Thoracic aorta (tissue), 2 donors: ENCODE measurements around the gene TNFRSF18. TPM values are rescaled to one million over a fixed set of nuclear protein-coding genes. Genes with fewer than 3 reads are reported as not detected.
"Not testable (repeated sequence)": the region's sequence is repeated elsewhere in the genome, so short reads cannot be mapped to it uniquely, and the experiment has no call there.

Source experiments
- ATAC-seq: fragments of 150-250 bp; one replicate; pipeline ENCODE4 v1.8.0; 2017; ENCODE audit warnings: low read depth; ENCODE audit not compliant: insufficient number of reproducible peaks, low FRiP score
- DNase-seq: peaks from one replicate; pipeline ENCODE4 v3.0.0-alpha.2; 2020; ENCODE audit warnings: low spot score
- H3K27ac ChIP-seq, 2 donors: fragments of 200-600 bp; sonication (generic); 1 replicate in 1 of 2; 2 replicates in 1 of 2; pipeline ENCODE4 v1.5.1; 2016; ENCODE audit warnings: mild to moderate bottlenecking in 2 of 2, moderate library complexity in 2 of 2
- H3K27me3 ChIP-seq: fragments of 200-600 bp; sonication (generic); replicated peaks from 2 replicates; pipeline ENCODE4 v1.6.0; 2016; ENCODE audit warnings: mild to moderate bottlenecking; ENCODE audit not compliant: insufficient read depth
- H3K36me3 ChIP-seq: fragments of 200-600 bp; sonication (generic); one replicate; pipeline ENCODE4 v1.5.1; 2016
- H3K4me1 ChIP-seq, 2 donors: fragments of 200-600 bp; sonication (generic); 1 replicate in 1 of 2; 2 replicates in 1 of 2; pipeline versions ENCODE4 v1.5.1 to v1.6.0; 2016; ENCODE audit warnings: low read depth in 2 of 2, mild to moderate bottlenecking in 1 of 2; ENCODE audit not compliant: control insufficient read depth in 1 of 2
- H3K4me3 ChIP-seq: fragments of 200-600 bp; sonication (generic); 2 replicates; pipeline ENCODE4 v1.5.1; 2016; ENCODE audit warnings: mild to moderate bottlenecking
- H3K9me3 ChIP-seq: fragments of 200-600 bp; sonication (generic); 2 replicates; pipeline ENCODE4 v1.5.1; 2016
- total RNA-seq, 2 donors: library from RNA; depleted of rRNA; stranded (reverse); fragments of >200 nt; gene quantifications; one replicate each; pipeline versions ENCODE4 v1.1.0 to v1.2.3, GENCODE V29; 2016
- TF ChIP-seq, protein P1 (sequence below): fragments of 200-600 bp; sonication (generic); IDR thresholded peaks from one replicate; pipeline ENCODE4 v1.5.1; 2019; ENCODE audit warnings: antibody characterized with exemption

The TNFRSF18 gene
- total RNA-seq, 2 donors from 2014 or later: 1.3 TPM; not detected in 1

DNA sequence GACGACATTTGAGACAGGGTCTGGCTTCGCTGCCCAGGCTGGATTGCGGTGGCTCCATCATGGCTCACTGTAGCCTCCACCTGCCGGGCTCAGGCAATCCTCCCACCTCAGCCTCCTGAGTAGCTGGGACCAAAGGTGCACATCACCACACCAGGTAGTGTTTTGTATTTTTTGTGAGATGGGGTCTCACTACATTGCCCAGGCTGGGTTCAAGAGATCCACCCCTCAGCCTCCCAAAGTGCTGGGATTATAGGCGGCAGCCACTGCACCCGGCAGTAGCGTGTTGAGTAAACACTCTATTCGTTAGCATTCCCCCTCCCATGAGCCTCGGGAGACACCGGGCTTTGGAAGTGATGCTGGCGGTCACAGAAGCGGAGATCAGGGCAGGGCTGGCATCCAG, 46.9 kb upstream of the TNFRSF18 start:
- TF ChIP-seq, protein P1, sequence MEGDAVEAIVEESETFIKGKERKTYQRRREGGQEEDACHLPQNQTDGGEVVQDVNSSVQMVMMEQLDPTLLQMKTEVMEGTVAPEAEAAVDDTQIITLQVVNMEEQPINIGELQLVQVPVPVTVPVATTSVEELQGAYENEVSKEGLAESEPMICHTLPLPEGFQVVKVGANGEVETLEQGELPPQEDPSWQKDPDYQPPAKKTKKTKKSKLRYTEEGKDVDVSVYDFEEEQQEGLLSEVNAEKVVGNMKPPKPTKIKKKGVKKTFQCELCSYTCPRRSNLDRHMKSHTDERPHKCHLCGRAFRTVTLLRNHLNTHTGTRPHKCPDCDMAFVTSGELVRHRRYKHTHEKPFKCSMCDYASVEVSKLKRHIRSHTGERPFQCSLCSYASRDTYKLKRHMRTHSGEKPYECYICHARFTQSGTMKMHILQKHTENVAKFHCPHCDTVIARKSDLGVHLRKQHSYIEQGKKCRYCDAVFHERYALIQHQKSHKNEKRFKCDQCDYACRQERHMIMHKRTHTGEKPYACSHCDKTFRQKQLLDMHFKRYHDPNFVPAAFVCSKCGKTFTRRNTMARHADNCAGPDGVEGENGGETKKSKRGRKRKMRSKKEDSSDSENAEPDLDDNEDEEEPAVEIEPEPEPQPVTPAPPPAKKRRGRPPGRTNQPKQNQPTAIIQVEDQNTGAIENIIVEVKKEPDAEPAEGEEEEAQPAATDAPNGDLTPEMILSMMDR: no peak
- Histone ChIP-seq H3K4me3 (no peak overlapping the region), H3K27ac (no peak overlapping the region), H3K36me3 (peaks cover 36% of the 10 kb centered on the region), H3K9me3 (no peaks in the 10 kb centered on the region), H3K27me3 (no peaks in the 10 kb centered on the region), H3K4me1 (no peaks in the 10 kb centered on the region)
- no peak for DNase-seq
- ATAC-seq: no peak

DNA sequence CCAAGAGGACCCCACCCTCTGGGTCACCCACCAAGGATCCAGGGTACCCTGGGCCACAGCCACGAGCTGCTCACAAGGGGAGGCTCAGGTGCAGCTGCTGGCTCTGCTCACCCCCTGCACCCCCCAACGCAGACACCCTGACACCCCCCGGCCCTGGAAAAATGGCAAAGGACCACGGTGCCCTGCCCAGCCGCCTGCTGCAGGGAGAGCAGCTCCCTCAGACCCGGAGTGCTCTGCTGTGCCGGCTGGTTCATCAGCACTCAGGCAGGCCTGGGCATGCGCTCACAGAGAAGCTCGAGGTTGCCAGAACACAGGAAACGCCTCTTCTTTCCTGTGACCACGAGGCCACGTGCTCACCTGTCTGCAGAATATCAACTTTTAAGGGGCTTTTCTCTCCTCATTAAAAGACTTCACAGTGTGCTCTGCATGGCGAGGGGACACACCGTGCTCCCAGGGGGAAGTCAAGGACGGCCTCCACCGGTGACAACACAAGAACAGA, 44.4 kb upstream of the TNFRSF18 start:
- no peak for ATAC-seq

DNA sequence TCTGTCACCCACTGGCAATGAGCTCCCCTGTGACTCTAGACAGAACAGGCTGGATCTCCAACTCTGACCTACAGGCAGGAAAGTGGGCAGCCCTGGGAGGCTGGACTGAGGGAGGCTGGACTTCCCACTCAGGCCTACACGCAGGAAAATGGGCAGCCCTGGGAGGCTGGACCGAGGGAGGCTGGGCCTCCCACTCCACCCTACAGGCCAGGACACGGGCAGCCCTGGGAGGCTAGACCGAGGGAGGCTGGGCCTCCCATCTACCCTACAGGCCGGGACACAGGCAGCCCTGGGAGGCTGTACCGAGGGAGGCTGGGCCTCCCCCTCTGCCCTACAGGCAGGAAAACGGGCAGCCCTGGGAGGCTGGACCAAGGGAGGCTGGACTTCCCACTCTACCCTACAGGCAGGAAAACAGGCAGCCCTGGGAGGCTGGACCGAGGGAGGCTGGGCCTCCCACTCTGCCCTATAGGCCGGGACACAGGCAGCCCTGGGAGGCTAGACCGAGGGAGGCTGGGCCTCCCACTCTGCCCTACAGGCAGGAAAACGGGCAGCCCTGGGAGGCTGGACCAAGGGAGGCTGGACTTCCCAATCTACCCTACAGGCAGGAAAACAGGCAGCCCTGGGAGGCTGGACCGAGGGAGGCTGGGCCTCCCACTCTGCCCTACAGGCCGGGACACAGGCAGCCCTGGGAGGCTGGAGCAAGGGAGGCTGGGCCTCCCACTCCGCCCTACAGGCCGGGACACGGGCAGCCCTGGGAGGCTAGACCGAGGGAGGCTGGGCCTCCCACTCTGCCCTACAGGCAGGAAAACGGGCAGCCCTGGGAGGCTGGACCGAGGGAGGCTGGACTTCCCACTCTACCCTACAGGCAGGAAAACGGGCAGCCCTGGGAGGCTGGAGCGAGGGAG, 41.9 kb upstream of the TNFRSF18 start:
- not testable (repeated sequence) for H3K4me1 ChIP-seq, H3K9me3 ChIP-seq, H3K27me3 ChIP-seq, H3K36me3 ChIP-seq, H3K4me3 ChIP-seq, H3K27ac ChIP-seq, DNase-seq, ATAC-seq

More for the DNA sequence above, 44.4 kb upstream of the TNFRSF18 start:
- peaks cover 26% of the 10 kb centered on the region for H3K36me3 ChIP-seq
- H3K27me3 ChIP-seq: no peaks in the 10 kb centered on the region
- H3K4me1 ChIP-seq: no peaks in the 10 kb centered on the region
- DNase-seq: no peak
- H3K27ac ChIP-seq: no peak overlapping the region
- no peak overlapping the region for H3K4me3 ChIP-seq
- no peaks in the 10 kb centered on the region for H3K9me3 ChIP-seq
- TF ChIP-seq, protein P1: no peak

DNA sequence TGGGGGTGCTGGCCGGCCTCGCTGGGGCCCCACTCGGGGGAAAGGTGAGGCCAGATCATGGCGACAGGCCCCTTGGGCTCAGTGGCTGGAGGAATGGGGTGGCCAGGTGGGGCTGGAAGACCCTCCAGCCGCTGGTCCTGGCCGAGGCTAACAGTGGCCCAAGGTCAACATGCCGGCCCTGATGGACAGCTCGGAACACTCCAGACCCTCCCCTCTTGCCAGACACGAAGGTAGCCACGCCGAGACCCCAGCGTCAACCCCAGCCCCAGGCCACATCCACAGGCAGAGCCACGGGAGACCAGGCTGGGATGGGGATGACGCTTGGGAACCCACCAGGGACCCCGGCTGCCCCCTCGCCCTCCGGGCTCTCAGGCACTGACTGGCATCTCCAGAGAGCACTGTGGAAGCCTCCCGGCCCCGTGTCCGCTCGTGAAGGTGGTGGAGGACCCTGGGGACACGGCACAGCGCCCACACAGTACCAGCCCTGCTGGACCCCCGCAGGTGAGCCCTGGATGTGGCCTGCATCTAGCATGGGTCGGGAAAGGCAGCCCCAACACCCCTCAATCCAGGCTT, 41.0 kb upstream of the TNFRSF18 start:
- Histone ChIP-seq H3K27ac (no peak overlapping the region), H3K36me3 (no peaks in the 10 kb centered on the region), H3K9me3 (no peaks in the 10 kb centered on the region), H3K27me3 (no peaks in the 10 kb centered on the region), H3K4me1 (no peaks in the 10 kb centered on the region), H3K4me3 (no peak overlapping the region)
- ATAC-seq: no peak
- no peak for DNase-seq
- TF ChIP-seq, protein P1: no peak

DNA sequence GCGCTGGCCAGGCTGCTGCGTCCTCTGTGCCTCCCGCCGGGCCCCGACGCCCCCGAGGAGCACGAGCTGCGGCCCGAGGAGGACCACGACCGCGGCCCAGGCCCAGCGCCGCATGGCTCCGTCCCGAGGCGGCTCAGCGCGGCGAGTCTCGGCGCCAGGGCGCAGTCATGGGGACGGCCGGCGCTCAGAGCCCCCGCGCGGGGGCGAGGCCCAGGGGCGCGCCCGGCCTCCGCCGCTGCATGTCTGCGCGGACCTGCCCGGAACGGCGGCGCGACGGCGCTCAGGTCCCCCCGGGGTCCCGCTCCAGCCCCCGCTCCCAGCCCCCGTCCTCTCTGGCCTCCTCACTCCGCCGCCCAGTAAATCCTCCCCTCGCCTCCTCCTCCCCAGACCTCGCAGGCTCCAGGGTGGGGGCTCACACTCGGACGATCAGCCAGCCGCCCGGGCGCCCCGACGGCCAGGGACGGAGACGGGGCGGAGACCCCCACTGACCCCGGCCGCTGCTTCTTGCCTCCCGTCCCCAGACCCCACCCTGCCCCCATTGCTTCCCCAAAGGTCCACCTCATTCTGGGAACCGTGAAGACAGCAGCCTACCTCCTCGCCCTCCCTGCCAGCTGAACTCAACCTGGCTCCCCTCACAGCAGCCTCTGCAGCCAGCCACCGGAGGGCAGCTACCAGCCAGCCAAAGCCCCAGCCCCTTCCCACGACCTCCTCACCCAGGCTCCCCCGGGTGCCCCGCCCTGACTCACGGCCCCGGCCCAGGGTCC, 40.4 kb upstream of the TNFRSF18 start, which contains the start of gene C1QTNF12:
TSS of gene C1QTNF12 (minus strand) at position 146 of the 764 bp plus-strand sequence. CDS start at position 114, 32 bp downstream.
- Histone ChIP-seq H3K4me3 (no peak within 1 kb of the TSS), H3K27me3 (no peaks in the 10 kb centered on the region), H3K36me3 (no peaks in the 10 kb centered on the region), H3K9me3 (no peaks in the 10 kb centered on the region), H3K27ac (no peak within 1 kb of the TSS), H3K4me1 (no peaks in the 10 kb centered on the region)
- no peak for DNase-seq
- TF ChIP-seq, protein P1: no peak
- ATAC-seq: no peak
